Stimulated activated CD4-positive, alpha-beta T cell treated with anti-CD3 and anti-CD28 coated beads, Interleukin-1b, Interleukin-23, amount 100 ng/mL, for 4 hours (primary cell): ENCODE results near the gene PRR35.

ENCODE experiments used
- DNase-seq, 2 donors: peaks; one replicate each; pipeline ENCODE4 v3.0.0-alpha.2; 2020; ENCODE audit warnings: low read depth in 2 of 2

PRR35 gene

GRCh38 chr16:528111-529011 lies 31.8 kb upstream of the PRR35 start:
- DNase-seq = no peak

GRCh38 chr16:529012-529575 lies 31.1 kb upstream of the PRR35 start:
- DNase-seq = no peak

GRCh38 chr16:530111-530817 lies 29.9 kb upstream of the PRR35 start:
- DNase-seq = no peak

- no peak for DNase-seq
Observed at GRCh38 chr16:531494-532125, 28.6 kb upstream of the PRR35 start.

- no peak for DNase-seq
Observed at GRCh38 chr16:533391-534123, 26.6 kb upstream of the PRR35 start.

GRCh38 chr16:534135-534534 lies 26.1 kb upstream of the PRR35 start:
- no peak for DNase-seq

GRCh38 chr16:534856-535445 lies 25.2 kb upstream of the PRR35 start:
- no peak for DNase-seq

- no peak for DNase-seq
Observed at GRCh38 chr16:535446-536405, 24.5 kb upstream of the PRR35 start.

- no peak for DNase-seq
Observed at GRCh38 chr16:536746-537145, 23.4 kb upstream of the PRR35 start.

- DNase-seq = no peak
Observed at GRCh38 chr16:537415-538335, 22.5 kb upstream of the PRR35 start.

GRCh38 chr16:539901-540530 lies 20.2 kb upstream of the PRR35 start:
- no peak for DNase-seq

- no peak for DNase-seq
Observed at GRCh38 chr16:540645-541340, 19.4 kb upstream of the PRR35 start.

GRCh38 chr16:543301-544164 lies 16.7 kb upstream of the PRR35 start:
- no peak for DNase-seq

GRCh38 chr16:544517-544916 lies 15.7 kb upstream of the PRR35 start:
- DNase-seq = no peak

GRCh38 chr16:546909-547770 lies 13.1 kb upstream of the PRR35 start:
- DNase-seq = peak in 1 of 2 donors; percentile 51

GRCh38 chr16:548586-548985 lies 11.6 kb upstream of the PRR35 start:
- no peak for DNase-seq
